ENCODE results near the gene CTNND1. TPM values are rescaled to one million over a fixed set of nuclear protein-coding genes. Genes with fewer than 3 reads are reported as not detected.

CTNND1 gene
- total and polyA plus RNA-seq, 7 experiments from 2014 or later, result 0.80 to 32.0 (median 13.4) TPM

DNA sequence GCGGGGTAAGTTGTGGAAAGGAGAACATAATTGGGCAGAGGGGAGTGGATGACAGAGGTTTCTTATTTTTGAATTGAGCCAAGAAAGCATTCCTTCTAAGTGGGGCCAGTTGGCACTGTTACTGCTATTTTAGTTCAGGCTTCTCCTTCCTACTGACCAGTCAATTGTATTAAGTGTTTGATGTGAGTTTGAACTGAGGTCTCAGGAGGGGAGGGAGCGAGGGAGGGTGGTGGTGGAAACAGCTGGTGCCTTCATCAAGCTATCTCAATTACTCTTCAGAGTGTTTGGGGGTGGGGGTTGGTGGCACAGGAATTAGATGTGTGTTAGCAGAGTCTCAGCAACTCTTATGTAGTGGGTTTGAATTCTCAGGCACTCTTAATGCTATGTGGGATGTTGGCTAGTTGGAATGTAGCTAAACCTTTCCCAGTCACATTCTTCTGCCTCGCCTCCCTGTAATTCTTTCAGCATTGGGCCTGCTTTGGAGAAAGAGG, 14.5 kb downstream of the CTNND1 start:
- H3K9me3 Mint-ChIP-seq, result no peaks in the 10 kb centered on the region
- H3K4me1 Mint-ChIP-seq, result peaks cover 19 to 29% (median 21%) of the 10 kb centered on the region in 7 donors
- H3K27me3 ChIP-seq (ENCODE audit: control insufficient read depth in 2 of 2, insufficient read depth in 2 of 2, low read length in 2 of 2), result no peaks in the 10 kb centered on the region
- no peak for ATAC-seq
- H3K27ac Mint-ChIP-seq, result no peak overlapping the region
- H3K27me3 Mint-ChIP-seq, result no peaks in the 10 kb centered on the region
- H3K4me3 ChIP-seq (ENCODE audit: low read length), result no peak overlapping the region
- no peaks in the 10 kb centered on the region for H3K4me1 ChIP-seq (ENCODE audit: control insufficient read depth in 2 of 2, insufficient read depth in 2 of 2, low read length in 2 of 2)
- POLR2A ChIA-PET, result interaction anchor here (0.7 kb wide), 1 partner anchor 127 kb away, joined by 3 read pairs; no protein-coding TSS in a partner anchor
- H3K27ac ChIP-seq (ENCODE audit: low read depth, low read length), result no peak overlapping the region
- DNase-seq, result no peak
- CTCF ChIA-PET, result no interaction called here
- H3K36me3 Mint-ChIP-seq, result peaks cover 0 to 8% (median 3%) of the 10 kb centered on the region in 5 donors
- H3K36me3 ChIP-seq (ENCODE audit: control insufficient read depth in 2 of 3, insufficient read depth in 3 of 3, low read length in 3 of 3), result no peaks in the 10 kb centered on the region
- intact Hi-C loops (cut with micrococcal nuclease), result no loop called here
- no peaks in the 10 kb centered on the region for H3K9me3 ChIP-seq (ENCODE audit: control insufficient read depth in 2 of 3, low read length in 3 of 3)
- no peak overlapping the region for H3K4me3 Mint-ChIP-seq

DNA sequence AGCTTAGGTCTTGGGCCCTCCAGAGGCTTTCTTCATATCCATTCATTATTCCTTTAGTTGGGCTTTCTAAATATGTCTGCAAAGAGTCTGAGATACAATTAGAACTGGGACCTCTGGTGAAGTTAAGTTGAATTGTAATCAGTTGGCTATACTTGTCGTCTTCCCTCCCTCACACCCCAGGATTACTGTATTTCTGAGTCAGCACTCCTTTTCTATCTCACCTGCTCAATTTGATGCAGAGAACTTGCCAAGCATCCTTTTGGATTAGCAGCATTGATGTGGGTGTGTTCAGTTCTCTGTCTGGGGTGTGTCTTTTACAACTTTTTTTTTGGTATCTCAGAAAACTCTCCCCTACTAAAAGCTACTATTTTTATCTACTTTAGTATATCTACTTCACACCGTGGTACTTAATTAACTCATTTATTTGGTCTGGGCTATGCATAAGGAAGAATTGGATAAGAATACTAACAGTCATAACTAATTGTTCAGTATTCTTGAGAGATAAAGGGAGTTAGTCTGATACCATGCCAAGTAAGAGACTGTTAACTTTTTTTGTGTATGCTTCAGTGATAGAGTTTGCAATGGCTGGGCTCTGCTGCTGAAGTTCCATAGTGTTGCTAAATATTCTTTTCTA, 15.1 kb downstream of the CTNND1 start:
- Mint-ChIP-seq H3K4me3 (no peak overlapping the region), H3K36me3 (peaks cover 0 to 6% (median 4%) of the 10 kb centered on the region in 5 donors), H3K9me3 (no peaks in the 10 kb centered on the region), H3K4me1 (peaks cover 20 to 34% (median 26%) of the 10 kb centered on the region in 7 donors), H3K27me3 (no peaks in the 10 kb centered on the region), H3K27ac (no peak overlapping the region)
- no peaks in the 10 kb centered on the region for H3K27me3 ChIP-seq (ENCODE audit: control insufficient read depth in 2 of 2, insufficient read depth in 2 of 2, low read length in 2 of 2)
- peaks cover 0 to 4% of the 10 kb centered on the region in 2 donors for H3K4me1 ChIP-seq (ENCODE audit: control insufficient read depth in 2 of 2, insufficient read depth in 2 of 2, low read length in 2 of 2)
- POLR2A ChIA-PET, result interaction anchor here (0.7 kb wide), 1 partner anchor 127 kb away, joined by 3 read pairs; no protein-coding TSS in a partner anchor
- no peak overlapping the region for H3K27ac ChIP-seq (ENCODE audit: low read depth, low read length)
- H3K9me3 ChIP-seq (ENCODE audit: control insufficient read depth in 2 of 3, low read length in 3 of 3), result no peaks in the 10 kb centered on the region
- intact Hi-C loops (cut with micrococcal nuclease), result no loop called here
- CTCF ChIA-PET, result no interaction called here
- no peaks in the 10 kb centered on the region for H3K36me3 ChIP-seq (ENCODE audit: control insufficient read depth in 2 of 3, insufficient read depth in 3 of 3, low read length in 3 of 3)
- H3K4me3 ChIP-seq (ENCODE audit: low read length), result no peak overlapping the region
- no peak for ATAC-seq
- DNase-seq, result no peak

DNA sequence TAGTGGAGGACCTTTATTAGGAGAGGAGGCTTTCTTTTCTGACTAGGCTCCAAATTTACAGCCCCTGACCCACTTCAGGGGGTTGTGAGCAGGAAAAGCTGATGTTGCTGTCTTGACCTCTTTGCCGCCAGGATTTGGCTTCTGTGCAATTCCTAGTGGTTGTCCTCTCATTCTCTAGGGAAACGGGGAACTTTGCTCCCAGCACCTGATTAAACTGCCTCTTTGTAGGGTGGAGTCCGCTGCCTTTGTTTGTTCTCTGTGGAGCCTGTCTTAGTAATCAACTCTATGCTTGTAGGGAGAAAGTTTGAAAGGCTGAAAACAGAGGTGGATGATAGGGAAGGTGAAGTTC, 16.3 kb downstream of the CTNND1 start:
- ATAC-seq (no peak), DNase-seq (no peak)
- Mint-ChIP-seq H3K4me1 (peaks cover 20 to 36% (median 30%) of the 10 kb centered on the region in 7 donors), H3K4me3 (no peak overlapping the region), H3K27me3 (no peaks in the 10 kb centered on the region), H3K27ac (no peak overlapping the region), H3K36me3 (peaks cover 0 to 8% (median 4%) of the 10 kb centered on the region in 5 donors), H3K9me3 (no peaks in the 10 kb centered on the region)
- Histone ChIP-seq H3K36me3 (ENCODE audit: control insufficient read depth in 2 of 3, insufficient read depth in 3 of 3, low read length in 3 of 3) (no peaks in the 10 kb centered on the region), H3K4me1 (ENCODE audit: control insufficient read depth in 2 of 2, insufficient read depth in 2 of 2, low read length in 2 of 2) (peaks cover 0 to 4% of the 10 kb centered on the region in 2 donors), H3K27ac (ENCODE audit: low read depth, low read length) (no peak overlapping the region), H3K27me3 (ENCODE audit: control insufficient read depth in 2 of 2, insufficient read depth in 2 of 2, low read length in 2 of 2) (no peaks in the 10 kb centered on the region), H3K4me3 (ENCODE audit: low read length) (no peak overlapping the region), H3K9me3 (ENCODE audit: control insufficient read depth in 2 of 3, low read length in 3 of 3) (no peaks in the 10 kb centered on the region)
- intact Hi-C loops (cut with micrococcal nuclease), result no loop called here
- CTCF ChIA-PET, result no interaction called here
- POLR2A ChIA-PET, result interaction anchor here (0.8 kb wide), 1 partner anchor 82 kb away, joined by 3 read pairs; no protein-coding TSS in a partner anchor

DNA sequence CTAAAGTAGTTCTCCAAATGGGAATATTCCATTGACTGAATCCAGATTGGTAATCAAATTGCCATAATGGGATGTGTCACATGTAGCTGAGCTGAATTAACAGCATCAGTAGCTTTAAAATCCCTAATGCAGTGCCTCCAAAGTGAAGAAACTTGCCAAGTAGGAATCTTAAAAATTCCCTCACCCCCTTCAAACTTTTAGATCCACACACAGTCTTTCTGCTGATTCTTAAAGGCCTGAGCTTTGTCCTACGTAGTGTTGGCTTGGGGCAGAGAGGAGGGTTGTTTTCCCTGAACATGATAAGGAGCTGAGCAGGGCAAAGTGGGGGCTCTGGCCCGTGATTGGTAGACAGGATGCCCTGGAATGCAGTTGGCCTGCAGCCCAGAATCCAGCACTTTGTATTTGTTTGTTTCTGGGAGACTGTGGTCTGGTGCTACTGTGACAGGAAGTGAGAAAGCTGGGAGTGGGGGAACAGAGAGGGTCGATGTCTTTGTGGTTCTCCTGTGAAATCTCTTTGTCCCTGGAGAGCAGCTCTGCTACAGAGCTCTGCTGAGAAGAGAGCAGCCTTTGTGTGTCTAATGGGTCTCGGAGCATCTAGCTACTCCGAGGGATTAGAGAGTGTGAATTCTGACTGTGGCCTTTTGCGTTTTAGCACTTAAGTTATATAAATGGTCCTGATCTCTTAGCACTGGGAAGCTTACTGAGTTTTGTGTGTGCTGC, 16.9 kb downstream of the CTNND1 start:
- H3K4me1 ChIP-seq (ENCODE audit: control insufficient read depth in 2 of 2, insufficient read depth in 2 of 2, low read length in 2 of 2), result peaks cover 0 to 4% of the 10 kb centered on the region in 2 donors
- Mint-ChIP-seq H3K4me3 (no peak overlapping the region), H3K9me3 (no peaks in the 10 kb centered on the region), H3K36me3 (peaks cover 0 to 8% (median 4%) of the 10 kb centered on the region in 5 donors), H3K4me1 (peaks cover 20 to 36% (median 30%) of the 10 kb centered on the region in 7 donors), H3K27me3 (no peaks in the 10 kb centered on the region), H3K27ac (peak overlapping the region in 4 of 9 donors; percentile 1 to 71 (median 5))
- H3K27me3 ChIP-seq (ENCODE audit: control insufficient read depth in 2 of 2, insufficient read depth in 2 of 2, low read length in 2 of 2), result no peaks in the 10 kb centered on the region
- intact Hi-C loops (cut with micrococcal nuclease), result no loop called here
- CTCF ChIA-PET, result no interaction called here
- no peaks in the 10 kb centered on the region for H3K36me3 ChIP-seq (ENCODE audit: control insufficient read depth in 2 of 3, insufficient read depth in 3 of 3, low read length in 3 of 3)
- H3K4me3 ChIP-seq (ENCODE audit: low read length), result no peak overlapping the region
- ATAC-seq, result no peak
- no peaks in the 10 kb centered on the region for H3K9me3 ChIP-seq (ENCODE audit: control insufficient read depth in 2 of 3, low read length in 3 of 3)
- H3K27ac ChIP-seq (ENCODE audit: low read depth, low read length), result no peak overlapping the region
- no peak for DNase-seq
- POLR2A ChIA-PET, result interaction anchor here (0.8 kb wide), 1 partner anchor 82 kb away, joined by 3 read pairs; no protein-coding TSS in a partner anchor

DNA sequence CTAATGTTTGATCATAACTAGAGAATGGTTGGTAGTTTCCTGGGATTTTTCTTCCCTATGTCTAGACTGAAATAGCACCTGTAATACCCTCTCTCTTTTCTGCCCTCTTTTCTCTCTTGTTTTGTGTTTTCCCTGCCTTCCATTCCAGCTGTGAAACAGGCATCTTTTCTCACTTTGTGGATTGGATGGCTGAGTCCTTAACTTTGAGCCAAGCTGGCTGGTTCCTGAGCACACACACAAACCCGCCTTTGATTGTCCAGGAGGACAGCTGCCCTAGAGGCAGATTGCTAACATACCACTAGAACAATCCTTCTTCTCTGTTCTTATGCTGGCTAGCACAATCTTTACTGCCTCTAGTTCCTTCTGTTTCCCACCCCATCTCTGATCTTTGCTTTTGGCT, 17.7 kb downstream of the CTNND1 start:
- intact Hi-C loops (cut with micrococcal nuclease), result no loop called here
- H3K36me3 ChIP-seq (ENCODE audit: control insufficient read depth in 2 of 3, insufficient read depth in 3 of 3, low read length in 3 of 3), result no peaks in the 10 kb centered on the region
- peaks cover 0 to 8% (median 4%) of the 10 kb centered on the region in 5 donors for H3K36me3 Mint-ChIP-seq
- no peaks in the 10 kb centered on the region for H3K27me3 Mint-ChIP-seq
- no peak for ATAC-seq
- peak overlapping the region in 4 of 9 donors; percentile 9 to 71 (median 31) for H3K27ac Mint-ChIP-seq
- ChIA-PET POLR2A (no interaction called here), CTCF (no interaction called here)
- peaks cover 0 to 4% of the 10 kb centered on the region in 2 donors for H3K4me1 ChIP-seq (ENCODE audit: control insufficient read depth in 2 of 2, insufficient read depth in 2 of 2, low read length in 2 of 2)
- peaks cover 20 to 36% (median 30%) of the 10 kb centered on the region in 7 donors for H3K4me1 Mint-ChIP-seq
- H3K27ac ChIP-seq (ENCODE audit: low read depth, low read length), result no peak overlapping the region
- DNase-seq, result no peak
- no peaks in the 10 kb centered on the region for H3K9me3 Mint-ChIP-seq
- no peaks in the 10 kb centered on the region for H3K27me3 ChIP-seq (ENCODE audit: control insufficient read depth in 2 of 2, insufficient read depth in 2 of 2, low read length in 2 of 2)
- no peak overlapping the region for H3K4me3 ChIP-seq (ENCODE audit: low read length)
- H3K9me3 ChIP-seq (ENCODE audit: control insufficient read depth in 2 of 3, low read length in 3 of 3), result no peaks in the 10 kb centered on the region
- H3K4me3 Mint-ChIP-seq, result no peak overlapping the region

DNA sequence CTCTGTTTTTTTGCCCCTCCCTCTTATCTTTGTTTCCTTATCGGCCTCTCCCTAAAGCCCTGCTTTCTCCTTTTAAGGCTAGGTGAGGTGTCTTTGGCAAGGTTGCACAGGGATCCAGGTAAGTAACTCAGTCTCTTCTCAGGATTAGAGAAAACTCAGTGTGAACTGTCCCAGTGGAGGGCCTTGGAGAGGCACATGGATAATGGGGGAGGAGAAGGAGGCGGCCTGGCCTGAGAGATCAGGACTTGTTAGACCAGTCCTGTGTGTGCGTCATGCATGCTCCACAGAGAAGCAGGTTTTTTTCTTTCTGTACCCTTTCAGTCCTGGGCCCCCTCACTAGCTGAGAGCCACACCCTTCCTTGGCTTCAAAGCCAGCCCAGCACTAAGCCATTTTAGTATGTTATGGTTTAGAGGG, 19.9 kb downstream of the CTNND1 start:
- ChIA-PET CTCF (no interaction called here), POLR2A (interaction anchor here (1.0 to 1.2 kb wide), 2 partner anchors 10 to 39 kb away, joined by 3 to 4 read pairs; no protein-coding TSS in a partner anchor)
- H3K9me3 Mint-ChIP-seq, result no peaks in the 10 kb centered on the region
- H3K4me1 Mint-ChIP-seq, result peaks cover 15 to 26% (median 20%) of the 10 kb centered on the region in 7 donors
- no peaks in the 10 kb centered on the region for H3K27me3 Mint-ChIP-seq
- H3K4me1 ChIP-seq (ENCODE audit: control insufficient read depth in 2 of 2, insufficient read depth in 2 of 2, low read length in 2 of 2), result peaks cover 0 to 4% of the 10 kb centered on the region in 2 donors
- ATAC-seq (no peak), DNase-seq (no peak)
- peak overlapping the region in 2 of 10 donors; percentile 38 to 39 for H3K4me3 Mint-ChIP-seq
- no peaks in the 10 kb centered on the region for H3K27me3 ChIP-seq (ENCODE audit: control insufficient read depth in 2 of 2, insufficient read depth in 2 of 2, low read length in 2 of 2)
- intact Hi-C loops (cut with micrococcal nuclease), result no loop called here
- peaks cover 0 to 8% (median 4%) of the 10 kb centered on the region in 5 donors for H3K36me3 Mint-ChIP-seq
- no peak overlapping the region for H3K4me3 ChIP-seq (ENCODE audit: low read length)
- no peaks in the 10 kb centered on the region for H3K9me3 ChIP-seq (ENCODE audit: control insufficient read depth in 2 of 3, low read length in 3 of 3)
- H3K27ac ChIP-seq (ENCODE audit: low read depth, low read length), result no peak overlapping the region
- no peaks in the 10 kb centered on the region for H3K36me3 ChIP-seq (ENCODE audit: control insufficient read depth in 2 of 3, insufficient read depth in 3 of 3, low read length in 3 of 3)
- peak overlapping the region in 1 of 9 donors; percentile 16 for H3K27ac Mint-ChIP-seq

Measured in naive thymus-derived CD4-positive, alpha-beta T cell (primary cell).